H9 (cell line): ENCODE measurements around the gene SUPT7L. TPM values are rescaled to one million over a fixed set of nuclear protein-coding genes. Genes with fewer than 3 reads are reported as not detected.

Source experiments
- DNase-seq: peaks from one replicate; pipeline ENCODE4 v3.0.0-alpha.2; 2017
- H2AFZ ChIP-seq: one replicate; pipeline ENCODE4 v1.6.1; 2013; ENCODE audit warnings: mild to moderate bottlenecking, low read length, control low read depth, moderate library complexity
- H2AK5ac ChIP-seq: 2 replicates; pipeline ENCODE4 v1.6.1; 2013; ENCODE audit warnings: low read length, control low read depth, mixed read lengths; ENCODE audit not compliant: insufficient read length
- H2BK120ac ChIP-seq: one replicate; pipeline ENCODE4 v1.6.1; 2013; ENCODE audit warnings: low read depth, mild to moderate bottlenecking, low read length, control low read depth, inconsistent platforms; ENCODE audit not compliant: poor library complexity, severe bottlenecking
- H2BK12ac ChIP-seq: 2 replicates; pipeline ENCODE4 v1.6.1; 2013; ENCODE audit warnings: low read length, control low read depth, mixed read lengths, low read depth; ENCODE audit not compliant: insufficient read length
- H2BK15ac ChIP-seq: 2 replicates; pipeline ENCODE4 v1.6.1; 2013; ENCODE audit warnings: low read depth, low read length, control low read depth
- H2BK20ac ChIP-seq: one replicate; pipeline ENCODE4 v1.6.1; 2013; ENCODE audit warnings: low read depth, mild to moderate bottlenecking, low read length, control low read depth, inconsistent platforms; ENCODE audit not compliant: poor library complexity, severe bottlenecking
- H2BK5ac ChIP-seq: 2 replicates; pipeline ENCODE4 v1.6.1; 2013; ENCODE audit warnings: low read length, control low read depth, mixed read lengths; ENCODE audit not compliant: insufficient read length
- H3K14ac ChIP-seq: 2 replicates; pipeline ENCODE4 v1.6.1; 2013; ENCODE audit warnings: low read length, control low read depth; ENCODE audit not compliant: insufficient read depth
- H3K18ac ChIP-seq: 2 replicates; pipeline ENCODE4 v1.6.1; 2013; ENCODE audit warnings: low read depth, mild to moderate bottlenecking, mixed read lengths, low read length, control low read depth; ENCODE audit not compliant: insufficient read length
- H3K23ac ChIP-seq: 2 replicates; pipeline ENCODE4 v1.6.1; 2013; ENCODE audit warnings: low read length, control low read depth, mixed read lengths, low read depth; ENCODE audit not compliant: insufficient read length
- H3K23me2 ChIP-seq: 2 replicates; pipeline ENCODE4 v1.6.1; 2013; ENCODE audit warnings: low read depth, mild to moderate bottlenecking, mixed read lengths, low read length, control low read depth; ENCODE audit not compliant: insufficient read length, poor library complexity, severe bottlenecking
- H3K27ac ChIP-seq: 2 replicates; pipeline ENCODE4 v1.5.1; 2013; ENCODE audit warnings: low read length, control low read depth, mixed read lengths, low read depth; ENCODE audit not compliant: insufficient read length
- H3K27me3 ChIP-seq: 2 replicates; pipeline ENCODE4 v1.6.1; 2013; ENCODE audit warnings: low read length, control low read depth, inconsistent platforms; ENCODE audit not compliant: insufficient read depth
- H3K4ac ChIP-seq: 2 replicates; pipeline ENCODE4 v1.6.1; 2013; ENCODE audit warnings: low read depth, mild to moderate bottlenecking, control low read depth, inconsistent platforms, low read length, moderate library complexity
- H3K4me1 ChIP-seq: 2 replicates; pipeline ENCODE4 v1.6.1; 2013; ENCODE audit warnings: low read length, control low read depth, inconsistent platforms; ENCODE audit not compliant: insufficient read depth
- H3K4me2 ChIP-seq: 2 replicates; pipeline ENCODE4 v1.6.1; 2013; ENCODE audit warnings: low read length, control low read depth, mixed read lengths; ENCODE audit not compliant: insufficient read length, insufficient read depth
- H3K56ac ChIP-seq: 2 replicates; pipeline ENCODE4 v1.6.1; 2013; ENCODE audit warnings: low read depth, mild to moderate bottlenecking, mixed read lengths, low read length, control low read depth; ENCODE audit not compliant: insufficient read length
- H3K79me1 ChIP-seq: 2 replicates; pipeline ENCODE4 v1.6.1; 2013; ENCODE audit warnings: low read depth, mild to moderate bottlenecking, moderate library complexity, low read length, control low read depth, inconsistent platforms; ENCODE audit not compliant: insufficient read depth, poor library complexity, severe bottlenecking
- H3K79me2 ChIP-seq: 2 replicates; pipeline ENCODE4 v1.6.1; 2013; ENCODE audit warnings: low read length, control low read depth, inconsistent platforms; ENCODE audit not compliant: insufficient read depth
- H3K9ac ChIP-seq: 2 replicates; pipeline ENCODE4 v1.6.1; 2013; ENCODE audit warnings: low read length, control low read depth, mixed read lengths; ENCODE audit not compliant: insufficient read length; ENCODE audit errors: extremely low read depth
- H3K9me3 ChIP-seq: one replicate; pipeline ENCODE4 v1.6.1; 2013; ENCODE audit warnings: low read depth, low read length, inconsistent platforms; ENCODE audit not compliant: control insufficient read depth
- H3T11ph ChIP-seq: one replicate; pipeline ENCODE4 v1.6.1; 2013; ENCODE audit warnings: mild to moderate bottlenecking, low read length, control low read depth, inconsistent platforms
- H4K20me1 ChIP-seq: one replicate; pipeline ENCODE4 v1.6.1; 2013; ENCODE audit not compliant: control insufficient read depth, insufficient read length, insufficient read depth
- H4K5ac ChIP-seq: 2 replicates; pipeline ENCODE4 v1.6.1; 2013; ENCODE audit warnings: low read depth, mild to moderate bottlenecking, mixed read lengths, low read length, control low read depth; ENCODE audit not compliant: insufficient read length
- H4K8ac ChIP-seq: replicated peaks from 2 replicates; pipeline ENCODE4 v1.6.1; 2013; ENCODE audit warnings: low read length, control low read depth, mixed read lengths, low read depth; ENCODE audit not compliant: insufficient read length
- H4K91ac ChIP-seq: 2 replicates; pipeline ENCODE4 v1.6.1; 2013; ENCODE audit warnings: low read depth, mild to moderate bottlenecking, moderate library complexity, mixed read lengths, low read length, control low read depth; ENCODE audit not compliant: insufficient read length
- H3K27ac Mint-ChIP-seq, 3 experiments: 2 replicates in 2 of 3; 3 replicates in 1 of 3; pipeline ENCODE4 v1.8.0; 2020 to 2021; ENCODE audit warnings: mixed read lengths in 3 of 3, mild to moderate bottlenecking in 1 of 3, moderate library complexity in 1 of 3
- H3K27me3 Mint-ChIP-seq: 2 replicates; pipeline ENCODE4 v1.8.0; 2021; ENCODE audit warnings: low read depth, mild to moderate bottlenecking, moderate library complexity, mixed read lengths
- H3K36me3 Mint-ChIP-seq, 3 experiments: 2 replicates in 2 of 3; 3 replicates in 1 of 3; pipeline ENCODE4 v1.8.0; 2020 to 2021; ENCODE audit warnings: low read depth in 3 of 3, mixed read lengths in 3 of 3; ENCODE audit not compliant: insufficient read depth in 1 of 3
- H3K4me1 Mint-ChIP-seq, 2 experiments: 2 replicates each; pipeline ENCODE4 v1.8.0; 2020; ENCODE audit warnings: mixed read lengths in 2 of 2
- H3K4me3 Mint-ChIP-seq, 2 experiments: 2 replicates in 1 of 2; 3 replicates in 1 of 2; pipeline ENCODE4 v1.8.0; 2020 to 2021; ENCODE audit warnings: mild to moderate bottlenecking in 2 of 2, mixed read lengths in 2 of 2, moderate library complexity in 1 of 2
- H3K9me3 Mint-ChIP-seq, 2 experiments: 2 replicates in 1 of 2; 3 replicates in 1 of 2; pipeline ENCODE4 v1.8.0; 2020; ENCODE audit warnings: mild to moderate bottlenecking in 2 of 2, mixed read lengths in 2 of 2, moderate library complexity in 1 of 2
- CTCF ChIP-seq: fragments of 200-600 bp; sonication (generic); conservative IDR thresholded peaks from 3 replicates; pipeline ENCODE4 v1.8.0; 2021; ENCODE audit warnings: antibody characterized with exemption, mild to moderate bottlenecking
- WGBS: extraction: QIAGEN DNeasy Blood & Tissue Kit; methylation state at CpG from one replicate; pipeline ENCODE4 v1.1.7; 2013; ENCODE audit warnings: missing lambda C conversion rate, low lambda C conversion rate, mixed read lengths; ENCODE audit not compliant: insufficient read length; ENCODE audit errors: extremely low coverage; 5-methylcytosine and 5-hydroxymethylcytosine counted together
- total RNA-seq: library from RNA; stranded (reverse); gene quantifications from 2 replicates; pipeline ENCODE4 v1.2.1, GENCODE V29; 2021

Gene SUPT7L
- total RNA-seq, 1 experiment from 2014 or later: 30.4 TPM

GRCh38 chr2:27681841-27682240, 18.4 kb upstream of the SUPT7L start:
- Histone ChIP-seq H3K56ac (no peak overlapping the region), H3K27ac (no peak overlapping the region), H3K23ac (no peak overlapping the region), H3K9ac (no peak overlapping the region), H4K5ac (no peak overlapping the region), H2BK5ac (no peak overlapping the region), H2AK5ac (no peak overlapping the region), H2BK15ac (no peak overlapping the region), H3K79me2 (no peaks in the 10 kb centered on the region), H3K18ac (no peak overlapping the region), H2BK20ac (no peak overlapping the region), H3K4me1 (no peaks in the 10 kb centered on the region), H4K91ac (no peak overlapping the region), H3K4ac (no peak overlapping the region), H3T11ph (no peak overlapping the region), H2AFZ (no peak overlapping the region), H3K79me1 (no peaks in the 10 kb centered on the region), H3K4me2 (no peak overlapping the region), H3K14ac (no peak overlapping the region), H3K27me3 (no peaks in the 10 kb centered on the region), H2BK12ac (no peak overlapping the region), H2BK120ac (no peak overlapping the region), H3K23me2 (no peaks in the 10 kb centered on the region), H3K9me3 (no peaks in the 10 kb centered on the region), H4K20me1 (no peaks in the 10 kb centered on the region), H4K8ac (no peak overlapping the region)
- Mint-ChIP-seq H3K9me3 (no peaks in the 10 kb centered on the region), H3K27me3 (no peaks in the 10 kb centered on the region), H3K36me3 (peaks cover 0 to 53% (median 31%) of the 10 kb centered on the region in 3 experiments; a peak in 6 of 7 replicates), H3K27ac (no peak overlapping the region), H3K4me3 (no peak overlapping the region), H3K4me1 (no peaks in the 10 kb centered on the region)
- TF ChIP-seq CTCF: no peak
- no peak for DNase-seq
- WGBS: no CpG with 5 or more reads among the region's 1 CpG
